ENCODE data around the gene B3GNT9. TPM values are rescaled to one million over a fixed set of nuclear protein-coding genes. Genes with fewer than 3 reads are reported as not detected.

The B3GNT9 gene, protein sequence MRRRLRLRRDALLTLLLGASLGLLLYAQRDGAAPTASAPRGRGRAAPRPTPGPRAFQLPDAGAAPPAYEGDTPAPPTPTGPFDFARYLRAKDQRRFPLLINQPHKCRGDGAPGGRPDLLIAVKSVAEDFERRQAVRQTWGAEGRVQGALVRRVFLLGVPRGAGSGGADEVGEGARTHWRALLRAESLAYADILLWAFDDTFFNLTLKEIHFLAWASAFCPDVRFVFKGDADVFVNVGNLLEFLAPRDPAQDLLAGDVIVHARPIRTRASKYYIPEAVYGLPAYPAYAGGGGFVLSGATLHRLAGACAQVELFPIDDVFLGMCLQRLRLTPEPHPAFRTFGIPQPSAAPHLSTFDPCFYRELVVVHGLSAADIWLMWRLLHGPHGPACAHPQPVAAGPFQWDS
- total RNA-seq (2014; rRNA removed; shearing (Covaris generic)), result 73.2 and 88.0 TPM in 2 replicates
- 24.3 and 24.8 TPM in 2 replicates for polyA plus RNA-seq (2016; fragmentation: Nextera tagmentation; extraction: Ambion mirVana)

DNA sequence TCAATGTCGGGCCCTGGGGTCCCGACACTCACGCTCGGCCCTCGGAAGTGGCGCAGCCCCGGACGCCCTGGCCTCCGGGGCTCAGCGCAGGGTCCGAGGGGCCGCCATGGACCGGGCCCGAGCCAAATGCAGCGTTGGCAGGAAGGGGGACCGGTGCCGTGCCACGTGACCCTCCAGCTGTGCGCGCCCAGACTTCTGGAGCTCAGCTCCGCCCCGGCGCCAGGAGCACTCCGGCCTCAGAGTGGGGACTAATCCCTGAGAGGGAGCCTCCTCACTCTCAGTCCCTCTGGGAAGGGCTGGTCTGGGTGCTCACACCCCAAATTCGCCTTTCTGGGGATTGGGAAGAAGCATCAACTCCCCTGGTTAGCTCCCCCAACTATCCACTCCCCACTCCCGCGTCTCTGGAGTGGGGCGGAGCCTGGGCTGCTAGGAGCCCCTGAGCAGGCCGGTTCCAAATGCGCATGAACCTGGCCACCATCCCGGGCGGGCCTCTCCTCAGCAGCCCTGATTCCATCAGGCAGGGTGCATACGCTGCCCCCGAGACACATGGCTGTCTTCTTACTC lies at the start of gene B3GNT9:
TSS of gene B3GNT9 (minus strand) at position 166 of the 564 bp plus-strand sequence. CDS start 513 bp downstream, outside the sequence.
- Histone ChIP-seq H3F3A (ENCODE audit: insufficient read depth) (peaks cover 38% of the 10 kb centered on the region), H3K36me3 (ENCODE audit: low read depth) (no peaks in the 10 kb centered on the region; the same call in 1 of the 2 replicates), H3K4me3 (peak within 1 kb of the TSS; percentile 82), H3K79me2 (ENCODE audit: insufficient read depth) (peaks cover 13% of the 10 kb centered on the region; the same call in 1 of the 2 replicates), H3K27ac (peak within 1 kb of the TSS; percentile 94), H3K9ac (peak within 1 kb of the TSS; percentile 98), H3K4me2 (ENCODE audit: unreplicated experiment) (peak within 1 kb of the TSS; percentile 70), H3K9me2 (ENCODE audit: insufficient read depth) (no peaks in the 10 kb centered on the region), H3K4me1 (ENCODE audit: insufficient read depth) (0 out of 2 replicates have a peak, but pooled peaks cover 5% of the 10 kb centered on the region), H4K20me1 (ENCODE audit: insufficient read depth) (no peaks in the 10 kb centered on the region), H3K27me3 (replicated peaks; ENCODE audit: insufficient read depth) (no peaks in the 10 kb centered on the region), H2AFZ (peak within 1 kb of the TSS; percentile 71), H3K9me3 (ENCODE audit: low read depth) (no peaks in the 10 kb centered on the region)
- TF ChIP-seq EZH2 (IDR thresholded peaks at IDR 0.05; ENCODE audit: insufficient read depth, poor library complexity, severe bottlenecking), result no peak
- no peak for TF ChIP-seq EZH2phosphoT487 (IDR thresholded peaks at IDR 0.05; ENCODE audit: insufficient read depth, low read depth)
- in situ Hi-C loops (cut with MboI), result loop anchor here (25.0 kb wide), 1 partner anchor 189 kb away; the partner anchor contains the start of gene CES3
- peak; percentile 97 for DNase-seq
- WGBS, 2 experiments (ENCODE audit: low coverage in 1 of 2, low lambda C conversion rate in 2 of 2, missing lambda C conversion rate in 2 of 2), result 1 to 4% methylated on average over 29 of the region's 34 CpGs

- H3K9me3 ChIP-seq (ENCODE audit: low read depth), result no peaks in the 10 kb centered on the region
- 88 to 100% methylated on average over 6 to 8 of the region's 8 CpGs for WGBS, 2 experiments (ENCODE audit: low coverage in 1 of 2, low lambda C conversion rate in 2 of 2, missing lambda C conversion rate in 2 of 2)
- no peak for DNase-seq
These were observed 49.7 kb upstream of the B3GNT9 start for GRCh38 chr16:67200491-67200890.

GRCh38 chr16:67199808-67200198 lies 49.0 kb upstream of the B3GNT9 start:
- Histone ChIP-seq H3K9ac (no peak overlapping the region), H3K27ac (no peak overlapping the region), H2AFZ (no peak overlapping the region), H3K4me3 (no peak overlapping the region), H3K27me3 (replicated peaks; ENCODE audit: insufficient read depth) (no peaks in the 10 kb centered on the region), H3K4me1 (ENCODE audit: insufficient read depth) (no peaks in the 10 kb centered on the region), H3K9me2 (ENCODE audit: insufficient read depth) (no peaks in the 10 kb centered on the region), H3K4me2 (ENCODE audit: unreplicated experiment) (no peak overlapping the region), H3K36me3 (ENCODE audit: low read depth) (peaks cover 19% of the 10 kb centered on the region; the same call in 1 of the 2 replicates), H3K79me2 (ENCODE audit: insufficient read depth) (peaks cover 11% of the 10 kb centered on the region), H3F3A (ENCODE audit: insufficient read depth) (peaks cover 10% of the 10 kb centered on the region; the same call in 1 of the 2 replicates), H3K9me3 (ENCODE audit: low read depth) (no peaks in the 10 kb centered on the region), H4K20me1 (ENCODE audit: insufficient read depth) (no peaks in the 10 kb centered on the region)
- 57 to 65% methylated on average over 11 to 22 of the region's 22 CpGs for WGBS, 2 experiments (ENCODE audit: low coverage in 1 of 2, low lambda C conversion rate in 2 of 2, missing lambda C conversion rate in 2 of 2)
- in situ Hi-C loops (cut with MboI), result no loop called here
- no peak for DNase-seq
- no peak for TF ChIP-seq EZH2phosphoT487 (IDR thresholded peaks at IDR 0.05; ENCODE audit: insufficient read depth, low read depth)
- no peak for TF ChIP-seq EZH2 (IDR thresholded peaks at IDR 0.05; ENCODE audit: insufficient read depth, poor library complexity, severe bottlenecking)

More at GRCh38 chr16:67200491-67200890, 49.7 kb upstream of the B3GNT9 start:
- no peak overlapping the region for H3K9ac ChIP-seq
- TF ChIP-seq EZH2 (IDR thresholded peaks at IDR 0.05; ENCODE audit: insufficient read depth, poor library complexity, severe bottlenecking) (no peak), EZH2phosphoT487 (IDR thresholded peaks at IDR 0.05; ENCODE audit: insufficient read depth, low read depth) (no peak)
- H3K4me3 ChIP-seq, result no peak overlapping the region
- no peak overlapping the region for H3K27ac ChIP-seq
- no peak overlapping the region for H3K4me2 ChIP-seq (ENCODE audit: unreplicated experiment)
- peaks cover 6% of the 10 kb centered on the region; the same call in 1 of the 2 replicates for H3K79me2 ChIP-seq (ENCODE audit: insufficient read depth)
- peaks cover 10% of the 10 kb centered on the region; the same call in 1 of the 2 replicates for H3F3A ChIP-seq (ENCODE audit: insufficient read depth)
- H2AFZ ChIP-seq, result no peak overlapping the region
- no peaks in the 10 kb centered on the region for H3K4me1 ChIP-seq (ENCODE audit: insufficient read depth)
- H3K9me2 ChIP-seq (ENCODE audit: insufficient read depth), result no peaks in the 10 kb centered on the region
- H3K27me3 ChIP-seq (replicated peaks; ENCODE audit: insufficient read depth), result no peaks in the 10 kb centered on the region
- H4K20me1 ChIP-seq (ENCODE audit: insufficient read depth), result no peaks in the 10 kb centered on the region
- in situ Hi-C loops (cut with MboI), result no loop called here
- peaks cover 12% of the 10 kb centered on the region; the same call in 1 of the 2 replicates for H3K36me3 ChIP-seq (ENCODE audit: low read depth)

DNA sequence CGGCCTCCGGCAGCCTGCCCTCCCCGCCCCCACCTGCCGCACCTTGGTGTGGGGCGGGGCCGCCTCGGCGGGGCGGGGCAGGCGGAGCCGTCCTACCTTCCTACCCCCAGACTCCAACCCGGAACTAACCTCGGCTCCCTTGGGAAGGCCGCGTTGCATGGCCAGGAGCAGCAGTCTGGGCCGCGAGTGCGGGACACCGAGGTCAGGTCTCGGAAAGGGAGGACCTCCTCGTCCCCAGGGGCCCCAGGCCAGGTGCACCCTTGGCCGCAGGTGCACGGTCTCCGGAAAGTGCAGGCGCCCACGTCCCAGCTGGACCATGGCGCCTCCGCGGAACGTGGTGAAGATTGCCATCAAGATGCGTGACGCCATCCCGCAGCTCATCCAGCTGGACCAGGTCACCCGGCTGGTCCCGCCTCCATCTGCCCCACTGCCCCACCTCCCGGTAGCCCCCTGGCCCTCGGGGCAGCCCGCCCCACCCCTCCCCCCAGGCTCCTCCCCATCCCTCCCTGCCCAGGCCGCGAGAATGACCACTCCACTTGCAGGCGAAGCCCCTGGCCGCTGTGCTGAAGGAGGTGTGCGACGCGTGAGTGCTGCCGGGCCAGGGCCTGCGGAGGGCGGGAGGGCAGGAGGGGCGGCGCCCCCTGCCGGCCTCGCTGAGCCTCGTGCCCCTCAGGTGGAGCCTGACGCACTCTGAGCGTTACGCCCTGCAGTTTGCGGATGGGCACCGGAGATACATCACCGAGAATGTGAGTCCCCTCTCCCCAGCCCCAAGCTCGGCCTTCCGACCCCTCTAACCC lies 48.4 kb upstream of the B3GNT9 start, which contains the start of gene ELMO3:
TSS of gene ELMO3 (plus strand) at position 121 of the 797 bp plus-strand sequence. CDS start at position 317, 196 bp downstream.
- 47 to 55% methylated on average over 26 to 61 of the region's 61 CpGs for WGBS, 2 experiments (ENCODE audit: low coverage in 1 of 2, low lambda C conversion rate in 2 of 2, missing lambda C conversion rate in 2 of 2)
- Histone ChIP-seq H3K4me1 (ENCODE audit: insufficient read depth) (no peaks in the 10 kb centered on the region), H2AFZ (no peak within 1 kb of the TSS), H3K36me3 (ENCODE audit: low read depth) (peaks cover 21% of the 10 kb centered on the region; the same call in 1 of the 2 replicates), H3K27ac (no peak within 1 kb of the TSS), H4K20me1 (ENCODE audit: insufficient read depth) (no peaks in the 10 kb centered on the region), H3K79me2 (ENCODE audit: insufficient read depth) (peaks cover 17% of the 10 kb centered on the region), H3F3A (ENCODE audit: insufficient read depth) (peaks cover 10% of the 10 kb centered on the region; the same call in 1 of the 2 replicates), H3K9ac (no peak within 1 kb of the TSS), H3K4me2 (ENCODE audit: unreplicated experiment) (no peak within 1 kb of the TSS), H3K4me3 (no peak within 1 kb of the TSS), H3K27me3 (replicated peaks; ENCODE audit: insufficient read depth) (no peaks in the 10 kb centered on the region), H3K9me3 (ENCODE audit: low read depth) (no peaks in the 10 kb centered on the region), H3K9me2 (ENCODE audit: insufficient read depth) (no peaks in the 10 kb centered on the region)
- peak; percentile 35 for DNase-seq
- TF ChIP-seq EZH2phosphoT487 (IDR thresholded peaks at IDR 0.05; ENCODE audit: insufficient read depth, low read depth) (no peak), EZH2 (IDR thresholded peaks at IDR 0.05; ENCODE audit: insufficient read depth, poor library complexity, severe bottlenecking) (no peak)
- in situ Hi-C loops (cut with MboI), result no loop called here
